WTC11 (cell line): ENCODE results near the gene TEKT5. TPM values are rescaled to one million over a fixed set of nuclear protein-coding genes. Genes with fewer than 3 reads are reported as not detected.

ENCODE experiments used
- ATAC-seq: fragments of 200-7000 bp; cut with Tn5 transposase; 2 replicates; pipeline ENCODE4 v1.10.0; 2021; ENCODE audit warnings: mild to moderate bottlenecking, moderate library complexity
- CTCF ChIA-PET: fragments of 300-600 bp; sonication (Branson Sonifier 250); formaldehyde crosslinking; loops from one replicate; lab custom pipeline; 2021; ENCODE audit warnings: antibody characterized with exemption; lab: Charles Lee
- POLR2A ChIA-PET: fragments of 350-600 bp; sonication (Branson Sonifier 250); formaldehyde crosslinking; loops from one replicate; lab custom pipeline; 2021; ENCODE audit warnings: antibody characterized with exemption; lab: Charles Lee
- DNase-seq: peaks from one replicate; pipeline ENCODE4 v3.0.0; 2021; ENCODE audit warnings: low spot score
- H3K27ac Mint-ChIP-seq: 2 replicates; pipeline ENCODE4 v1.8.0; 2021; ENCODE audit warnings: mixed read lengths
- H3K27me3 Mint-ChIP-seq: 2 replicates; pipeline ENCODE4 v1.8.0; 2021; ENCODE audit warnings: low read depth, mild to moderate bottlenecking, moderate library complexity, mixed read lengths
- H3K36me3 Mint-ChIP-seq: 2 replicates; pipeline ENCODE4 v1.8.0; 2021; ENCODE audit warnings: mixed read lengths
- H3K4me1 Mint-ChIP-seq: 2 replicates; pipeline ENCODE4 v1.8.0; 2022; ENCODE audit warnings: mixed read lengths
- H3K4me3 Mint-ChIP-seq: 2 replicates; pipeline ENCODE4 v1.8.0; 2021; ENCODE audit warnings: mild to moderate bottlenecking, moderate library complexity, mixed read lengths
- H3K9me3 Mint-ChIP-seq: 2 replicates; pipeline ENCODE4 v1.8.0; 2021; ENCODE audit warnings: mixed read lengths
- ATF1 ChIP-seq: sonication (generic); formaldehyde crosslinking; IDR thresholded peaks from 2 replicates; pipeline ENCODE4 v1.8.1; 2023; ENCODE audit warnings: mild to moderate bottlenecking, moderate library complexity, missing genetic modification reagents
- CREB1 ChIP-seq: sonication (generic); formaldehyde crosslinking; IDR thresholded peaks from 2 replicates; pipeline ENCODE4 v1.8.0; 2023; ENCODE audit warnings: mild to moderate bottlenecking, missing genetic modification reagents
- KAT7 ChIP-seq: sonication (generic); formaldehyde crosslinking; IDR thresholded peaks from 2 replicates; pipeline ENCODE4 v1.8.1; 2023; ENCODE audit warnings: missing genetic modification reagents, mild to moderate bottlenecking, borderline replicate concordance
- MXD4 ChIP-seq: fragments of 250-450 bp; sonication (Bioruptor Pico); IDR thresholded peaks from 2 replicates; pipeline ENCODE4 v1.8.0; 2021; ENCODE audit warnings: mild to moderate bottlenecking, moderate library complexity, borderline replicate concordance
- NR1H2 ChIP-seq: sonication (generic); formaldehyde crosslinking; IDR thresholded peaks from 2 replicates; pipeline ENCODE4 v1.9.0; 2021; ENCODE audit warnings: mild to moderate bottlenecking, moderate library complexity, missing genetic modification reagents
- SMAD3 ChIP-seq: sonication (generic); formaldehyde crosslinking; IDR thresholded peaks from 2 replicates; pipeline ENCODE4 v1.8.0; 2022; ENCODE audit warnings: missing genetic modification reagents, mild to moderate bottlenecking, borderline replicate concordance
- SMAD4 ChIP-seq: sonication (generic); formaldehyde crosslinking; IDR thresholded peaks from 2 replicates; pipeline ENCODE4 v1.8.0; 2022; ENCODE audit warnings: mild to moderate bottlenecking, missing genetic modification reagents
- TEAD1 ChIP-seq: sonication (generic); formaldehyde crosslinking; IDR thresholded peaks from 2 replicates; pipeline ENCODE4 v1.8.0; 2022; ENCODE audit warnings: mild to moderate bottlenecking, missing genetic modification reagents
- ZBTB21 ChIP-seq: sonication (generic); formaldehyde crosslinking; IDR thresholded peaks from 2 replicates; pipeline ENCODE4 v1.8.1; 2023; ENCODE audit warnings: mild to moderate bottlenecking, missing genetic modification reagents, borderline replicate concordance
- ZNF396 ChIP-seq: fragments of 250-450 bp; sonication (Bioruptor Pico); IDR thresholded peaks from 2 replicates; pipeline ENCODE4 v1.8.0; 2021; ENCODE audit warnings: mild to moderate bottlenecking, moderate library complexity, borderline replicate concordance
- ZNF671 ChIP-seq: fragments of 250-450 bp; sonication (Bioruptor Pico); IDR thresholded peaks from 2 replicates; pipeline ENCODE4 v1.8.0; 2021; ENCODE audit warnings: mild to moderate bottlenecking
- total RNA-seq: library from RNA; stranded (reverse); gene quantifications from 3 replicates; pipeline ENCODE4 v1.2.3, GENCODE V29; 2021
- TF ChIP-seq, protein P1 (sequence below): sonication (generic); formaldehyde crosslinking; conservative IDR thresholded peaks from 2 replicates; pipeline ENCODE4 v1.8.1; 2023; ENCODE audit warnings: mild to moderate bottlenecking, low read depth, missing genetic modification reagents, moderate library complexity
- TF ChIP-seq, protein P2 (sequence below): sonication (generic); formaldehyde crosslinking; IDR thresholded peaks from 2 replicates; pipeline ENCODE4 v1.8.1; 2022; ENCODE audit warnings: mild to moderate bottlenecking, moderate library complexity, missing genetic modification reagents
- TF ChIP-seq, protein P3 (sequence below): sonication (generic); formaldehyde crosslinking; IDR thresholded peaks from 2 replicates; pipeline ENCODE4 v1.8.1; 2023; ENCODE audit warnings: mild to moderate bottlenecking, missing genetic modification reagents, moderate library complexity
- TF ChIP-seq, protein P4 (sequence below): sonication (generic); formaldehyde crosslinking; IDR thresholded peaks from 2 replicates; pipeline ENCODE4 v1.8.0; 2022; ENCODE audit warnings: mild to moderate bottlenecking, missing genetic modification reagents
- TF ChIP-seq, protein P5 (sequence below): sonication (generic); formaldehyde crosslinking; IDR thresholded peaks from 2 replicates; pipeline ENCODE4 v1.8.1; 2022; ENCODE audit warnings: low read depth, mild to moderate bottlenecking, moderate library complexity, missing genetic modification reagents, borderline replicate concordance
- TF ChIP-seq, protein P6 (sequence below): sonication (generic); formaldehyde crosslinking; IDR thresholded peaks from 2 replicates; pipeline ENCODE4 v1.8.0; 2022; ENCODE audit warnings: mild to moderate bottlenecking, missing genetic modification reagents
- TF ChIP-seq, protein P7 (sequence below): sonication (generic); formaldehyde crosslinking; IDR thresholded peaks from 2 replicates; pipeline ENCODE4 v1.8.0; 2023; ENCODE audit warnings: missing genetic modification reagents

The TEKT5 gene
- total RNA-seq, 1 experiment from 2014 or later, result 1.1 TPM

DNA sequence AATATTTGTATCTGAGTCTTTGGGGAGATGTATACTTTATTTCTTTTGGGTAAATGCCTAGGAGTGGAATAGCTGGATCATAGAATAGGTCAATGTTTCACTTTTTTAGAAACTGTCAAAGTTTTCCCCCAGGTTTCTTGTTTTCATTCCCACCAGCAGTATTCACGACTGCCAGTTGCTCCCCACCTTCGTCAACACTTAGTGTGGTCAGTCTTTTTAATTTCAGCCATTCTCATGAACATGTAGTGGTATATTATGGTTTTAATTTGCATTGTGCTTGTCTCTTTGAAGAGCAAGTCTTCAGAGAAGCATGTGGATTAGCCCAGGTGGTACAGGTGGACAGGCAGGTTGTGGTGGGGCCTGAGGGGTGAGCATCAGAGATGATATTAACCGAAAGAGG, 53.8 kb downstream of the TEKT5 start:
- DNase-seq (no peak), ATAC-seq (no peak)
- no peak overlapping the region for H3K4me3 Mint-ChIP-seq
- no peaks in the 10 kb centered on the region for H3K36me3 Mint-ChIP-seq
- POLR2A ChIA-PET, result no interaction called here
- CTCF ChIA-PET, result no interaction called here
- H3K9me3 Mint-ChIP-seq, result peaks cover 8% of the 10 kb centered on the region
- H3K27me3 Mint-ChIP-seq, result peaks cover 5% of the 10 kb centered on the region
- TF ChIP-seq NR1H2 (CRISPR knock-in tag) (no peak), CREB1 (CRISPR knock-in tag) (no peak), ZBTB21 (no peak)
- TF ChIP-seq, protein P1, sequence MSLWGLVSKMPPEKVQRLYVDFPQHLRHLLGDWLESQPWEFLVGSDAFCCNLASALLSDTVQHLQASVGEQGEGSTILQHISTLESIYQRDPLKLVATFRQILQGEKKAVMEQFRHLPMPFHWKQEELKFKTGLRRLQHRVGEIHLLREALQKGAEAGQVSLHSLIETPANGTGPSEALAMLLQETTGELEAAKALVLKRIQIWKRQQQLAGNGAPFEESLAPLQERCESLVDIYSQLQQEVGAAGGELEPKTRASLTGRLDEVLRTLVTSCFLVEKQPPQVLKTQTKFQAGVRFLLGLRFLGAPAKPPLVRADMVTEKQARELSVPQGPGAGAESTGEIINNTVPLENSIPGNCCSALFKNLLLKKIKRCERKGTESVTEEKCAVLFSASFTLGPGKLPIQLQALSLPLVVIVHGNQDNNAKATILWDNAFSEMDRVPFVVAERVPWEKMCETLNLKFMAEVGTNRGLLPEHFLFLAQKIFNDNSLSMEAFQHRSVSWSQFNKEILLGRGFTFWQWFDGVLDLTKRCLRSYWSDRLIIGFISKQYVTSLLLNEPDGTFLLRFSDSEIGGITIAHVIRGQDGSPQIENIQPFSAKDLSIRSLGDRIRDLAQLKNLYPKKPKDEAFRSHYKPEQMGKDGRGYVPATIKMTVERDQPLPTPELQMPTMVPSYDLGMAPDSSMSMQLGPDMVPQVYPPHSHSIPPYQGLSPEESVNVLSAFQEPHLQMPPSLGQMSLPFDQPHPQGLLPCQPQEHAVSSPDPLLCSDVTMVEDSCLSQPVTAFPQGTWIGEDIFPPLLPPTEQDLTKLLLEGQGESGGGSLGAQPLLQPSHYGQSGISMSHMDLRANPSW, result no peak
- TF ChIP-seq, protein P2, sequence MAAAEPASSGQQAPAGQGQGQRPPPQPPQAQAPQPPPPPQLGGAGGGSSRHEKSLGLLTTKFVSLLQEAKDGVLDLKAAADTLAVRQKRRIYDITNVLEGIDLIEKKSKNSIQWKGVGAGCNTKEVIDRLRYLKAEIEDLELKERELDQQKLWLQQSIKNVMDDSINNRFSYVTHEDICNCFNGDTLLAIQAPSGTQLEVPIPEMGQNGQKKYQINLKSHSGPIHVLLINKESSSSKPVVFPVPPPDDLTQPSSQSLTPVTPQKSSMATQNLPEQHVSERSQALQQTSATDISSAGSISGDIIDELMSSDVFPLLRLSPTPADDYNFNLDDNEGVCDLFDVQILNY (CRISPR knock-in tag), result no peak
- peaks cover 27% of the 10 kb centered on the region for H3K4me1 Mint-ChIP-seq
- H3K27ac Mint-ChIP-seq, result no peak overlapping the region

DNA sequence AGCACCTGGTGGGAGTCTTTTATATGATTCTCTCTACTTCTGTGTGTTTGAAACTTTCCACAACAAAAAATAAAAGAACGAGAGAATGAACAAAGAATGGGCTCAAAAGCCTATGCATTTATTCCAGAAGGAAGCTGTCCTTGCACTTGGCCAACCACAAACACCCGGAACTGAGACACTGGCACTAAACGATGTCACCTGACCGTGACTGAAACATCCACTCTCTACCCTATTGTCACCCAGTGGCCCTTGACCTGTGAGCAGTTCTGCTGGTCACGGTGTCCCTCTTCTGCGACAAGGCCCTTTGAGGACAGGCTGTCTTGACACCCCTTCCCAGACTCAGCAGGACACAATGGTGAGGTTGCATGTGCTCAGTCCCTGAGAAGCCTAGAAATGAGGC, 56.6 kb downstream of the TEKT5 start:
- H3K27me3 Mint-ChIP-seq, result peaks cover 12% of the 10 kb centered on the region
- ChIA-PET POLR2A (no interaction called here), CTCF (no interaction called here)

More for the DNA sequence above, 56.6 kb downstream of the TEKT5 start:
- TF ChIP-seq, protein P3, sequence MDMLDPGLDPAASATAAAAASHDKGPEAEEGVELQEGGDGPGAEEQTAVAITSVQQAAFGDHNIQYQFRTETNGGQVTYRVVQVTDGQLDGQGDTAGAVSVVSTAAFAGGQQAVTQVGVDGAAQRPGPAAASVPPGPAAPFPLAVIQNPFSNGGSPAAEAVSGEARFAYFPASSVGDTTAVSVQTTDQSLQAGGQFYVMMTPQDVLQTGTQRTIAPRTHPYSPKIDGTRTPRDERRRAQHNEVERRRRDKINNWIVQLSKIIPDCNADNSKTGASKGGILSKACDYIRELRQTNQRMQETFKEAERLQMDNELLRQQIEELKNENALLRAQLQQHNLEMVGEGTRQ (CRISPR knock-in tag), result no peak
- TF ChIP-seq ATF1 (CRISPR knock-in tag) (no peak), ZNF396 (CRISPR knock-in tag) (no peak), SMAD4 (CRISPR knock-in tag) (no peak), KAT7 (CRISPR knock-in tag) (no peak), MXD4 (CRISPR knock-in tag) (no peak), ZNF671 (CRISPR knock-in tag) (no peak), SMAD3 (no peak), TEAD1 (no peak)
- TF ChIP-seq, protein P4, sequence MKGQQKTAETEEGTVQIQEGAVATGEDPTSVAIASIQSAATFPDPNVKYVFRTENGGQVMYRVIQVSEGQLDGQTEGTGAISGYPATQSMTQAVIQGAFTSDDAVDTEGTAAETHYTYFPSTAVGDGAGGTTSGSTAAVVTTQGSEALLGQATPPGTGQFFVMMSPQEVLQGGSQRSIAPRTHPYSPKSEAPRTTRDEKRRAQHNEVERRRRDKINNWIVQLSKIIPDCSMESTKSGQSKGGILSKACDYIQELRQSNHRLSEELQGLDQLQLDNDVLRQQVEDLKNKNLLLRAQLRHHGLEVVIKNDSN (CRISPR knock-in tag), result no peak
- TF ChIP-seq, protein P1, result no peak
- TF ChIP-seq, protein P5, sequence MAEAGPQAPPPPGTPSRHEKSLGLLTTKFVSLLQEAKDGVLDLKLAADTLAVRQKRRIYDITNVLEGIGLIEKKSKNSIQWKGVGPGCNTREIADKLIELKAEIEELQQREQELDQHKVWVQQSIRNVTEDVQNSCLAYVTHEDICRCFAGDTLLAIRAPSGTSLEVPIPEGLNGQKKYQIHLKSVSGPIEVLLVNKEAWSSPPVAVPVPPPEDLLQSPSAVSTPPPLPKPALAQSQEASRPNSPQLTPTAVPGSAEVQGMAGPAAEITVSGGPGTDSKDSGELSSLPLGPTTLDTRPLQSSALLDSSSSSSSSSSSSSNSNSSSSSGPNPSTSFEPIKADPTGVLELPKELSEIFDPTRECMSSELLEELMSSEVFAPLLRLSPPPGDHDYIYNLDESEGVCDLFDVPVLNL (CRISPR knock-in tag), result no peak
- TF ChIP-seq, protein P6, sequence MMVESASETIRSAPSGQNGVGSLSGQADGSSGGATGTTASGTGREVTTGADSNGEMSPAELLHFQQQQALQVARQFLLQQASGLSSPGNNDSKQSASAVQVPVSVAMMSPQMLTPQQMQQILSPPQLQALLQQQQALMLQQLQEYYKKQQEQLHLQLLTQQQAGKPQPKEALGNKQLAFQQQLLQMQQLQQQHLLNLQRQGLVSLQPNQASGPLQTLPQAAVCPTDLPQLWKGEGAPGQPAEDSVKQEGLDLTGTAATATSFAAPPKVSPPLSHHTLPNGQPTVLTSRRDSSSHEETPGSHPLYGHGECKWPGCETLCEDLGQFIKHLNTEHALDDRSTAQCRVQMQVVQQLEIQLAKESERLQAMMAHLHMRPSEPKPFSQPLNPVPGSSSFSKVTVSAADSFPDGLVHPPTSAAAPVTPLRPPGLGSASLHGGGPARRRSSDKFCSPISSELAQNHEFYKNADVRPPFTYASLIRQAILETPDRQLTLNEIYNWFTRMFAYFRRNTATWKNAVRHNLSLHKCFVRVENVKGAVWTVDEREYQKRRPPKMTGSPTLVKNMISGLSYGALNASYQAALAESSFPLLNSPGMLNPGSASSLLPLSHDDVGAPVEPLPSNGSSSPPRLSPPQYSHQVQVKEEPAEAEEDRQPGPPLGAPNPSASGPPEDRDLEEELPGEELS (CRISPR knock-in tag), result no peak
- TF ChIP-seq, protein P2 (CRISPR knock-in tag), result no peak
- TF ChIP-seq, protein P7, sequence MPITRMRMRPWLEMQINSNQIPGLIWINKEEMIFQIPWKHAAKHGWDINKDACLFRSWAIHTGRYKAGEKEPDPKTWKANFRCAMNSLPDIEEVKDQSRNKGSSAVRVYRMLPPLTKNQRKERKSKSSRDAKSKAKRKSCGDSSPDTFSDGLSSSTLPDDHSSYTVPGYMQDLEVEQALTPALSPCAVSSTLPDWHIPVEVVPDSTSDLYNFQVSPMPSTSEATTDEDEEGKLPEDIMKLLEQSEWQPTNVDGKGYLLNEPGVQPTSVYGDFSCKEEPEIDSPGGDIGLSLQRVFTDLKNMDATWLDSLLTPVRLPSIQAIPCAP, result no peak
- TF ChIP-seq, all 79 proteins: peak for 0
- Mint-ChIP-seq H3K36me3 (no peaks in the 10 kb centered on the region), H3K4me3 (no peak overlapping the region), H3K4me1 (peaks cover 18% of the 10 kb centered on the region), H3K9me3 (peaks cover 19% of the 10 kb centered on the region), H3K27ac (0 out of 2 replicates have a peak overlapping the region, but pooled peaks have one; percentile 19)
- ATAC-seq, result no peak
- DNase-seq, result no peak
